Limb (tissue), 2 donors: ENCODE measurements around the gene FBXO41.
A peak's percentile ranks its signal among the peaks of the same experiment; 100 is the strongest.
"Not testable (repeated sequence)": the region's sequence is repeated elsewhere in the genome, so short reads cannot be mapped to it uniquely, and the experiment has no call there.

Experiments used
- DNase-seq, 2 donors: peaks; one replicate each; pipeline ENCODE4 v3.0.0-alpha.2; 2016; ENCODE audit errors: extremely low spot score in 2 of 2

FBXO41 gene

GRCh38 chr2:73289304-73289703 is 5.0 kb upstream of the FBXO41 start:
- DNase-seq: no peak

GRCh38 chr2:73286134-73286655 is 1.9 kb upstream of the FBXO41 start:
- DNase-seq: no peak

- DNase-seq: no peak
Observed at GRCh38 chr2:73285159-73285739, 971 bp upstream of the FBXO41 start.

GRCh38 chr2:73283545-73284295 is 558 bp downstream of the FBXO41 start:
- no peak for DNase-seq

DNA sequence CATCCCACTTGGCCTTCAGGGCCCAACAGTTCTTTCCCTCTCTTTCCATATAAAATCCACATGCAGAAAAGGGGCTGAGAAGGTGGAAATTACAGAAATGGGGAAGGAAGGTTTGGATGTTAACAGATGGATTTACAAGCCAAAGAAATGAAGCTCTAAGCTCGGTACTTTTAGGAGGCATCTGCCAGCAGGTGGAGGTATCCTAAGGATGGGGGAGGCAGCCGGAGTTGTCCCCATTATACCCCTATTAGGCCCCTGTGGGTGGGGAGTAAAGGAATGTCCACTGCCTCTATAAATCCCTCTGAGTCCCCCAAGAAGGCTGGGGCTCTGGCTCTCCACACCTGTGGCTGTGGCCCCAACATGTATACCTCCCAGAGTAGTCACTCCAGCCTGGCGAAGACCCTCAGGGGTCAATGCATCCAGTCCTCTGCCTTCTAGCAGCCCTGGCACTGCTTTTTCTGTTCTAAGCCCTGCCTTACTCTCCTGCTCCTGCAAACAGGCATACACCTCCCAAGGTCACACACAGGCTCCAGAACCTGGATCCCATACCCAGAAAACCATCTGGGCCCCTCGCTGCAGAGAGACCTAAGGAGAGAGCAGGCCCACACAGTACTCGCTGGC is 1.2 kb downstream of the FBXO41 start:
- DNase-seq: no peak

DNA sequence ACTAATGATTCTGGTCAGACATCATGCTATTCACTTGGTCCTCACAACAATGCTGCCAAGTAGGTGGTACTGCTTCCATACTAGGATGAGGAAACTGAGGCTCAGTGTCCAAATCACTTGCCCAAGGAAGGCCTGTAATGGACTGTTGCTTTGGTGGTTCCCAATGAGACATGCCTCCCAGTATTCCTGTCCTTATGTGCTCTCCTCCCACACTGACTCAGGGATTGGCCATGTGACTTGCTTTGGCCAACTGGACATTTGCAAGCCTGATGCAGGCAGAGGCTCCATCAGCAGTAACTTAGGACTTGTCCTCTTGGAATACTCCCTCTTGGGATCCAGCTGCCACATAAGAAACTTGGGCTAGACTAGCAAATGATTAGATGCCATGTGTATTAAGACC is 3.0 kb downstream of the FBXO41 start:
- no peak for DNase-seq

DNA sequence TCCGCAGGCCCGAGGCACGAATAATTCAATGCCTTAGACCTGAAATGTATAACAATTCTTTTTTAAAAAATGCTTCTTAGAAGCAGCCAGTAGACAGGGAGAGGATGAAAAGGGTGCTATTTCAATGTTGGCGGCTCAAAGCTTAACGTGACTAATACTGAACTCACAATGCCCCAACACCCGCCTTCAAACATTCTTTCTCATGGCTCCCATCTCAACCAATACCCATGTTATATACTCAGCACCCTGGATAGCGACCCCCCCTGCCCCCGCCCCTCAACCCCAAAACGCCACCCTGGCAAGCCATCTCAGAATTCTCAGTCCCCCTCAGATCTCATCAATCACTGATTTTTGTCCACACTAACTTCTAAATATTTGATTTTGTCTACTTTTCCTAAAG is 4.4 kb downstream of the FBXO41 start:
- no peak for DNase-seq

DNA sequence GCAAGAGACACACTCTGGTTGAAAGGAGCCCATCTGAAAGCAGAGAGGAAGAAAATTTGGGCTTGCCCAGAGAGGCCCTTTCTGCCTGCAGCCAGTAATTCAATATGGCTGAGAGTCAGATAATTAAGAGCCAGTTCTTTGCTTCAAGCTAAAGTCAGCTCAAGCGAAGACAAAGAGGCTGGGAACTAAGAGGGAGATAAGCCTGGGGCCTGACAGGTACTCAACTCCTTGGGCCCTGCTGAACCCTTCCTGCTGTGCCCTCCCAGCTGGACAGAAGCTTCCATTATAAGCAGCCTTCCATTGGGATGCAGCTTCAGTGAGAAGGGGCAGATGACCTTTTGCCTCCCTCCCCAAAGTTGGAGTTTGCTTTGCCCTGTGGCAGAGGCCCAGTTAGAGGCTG is 12.0 kb downstream of the FBXO41 start:
- no peak for DNase-seq

DNA sequence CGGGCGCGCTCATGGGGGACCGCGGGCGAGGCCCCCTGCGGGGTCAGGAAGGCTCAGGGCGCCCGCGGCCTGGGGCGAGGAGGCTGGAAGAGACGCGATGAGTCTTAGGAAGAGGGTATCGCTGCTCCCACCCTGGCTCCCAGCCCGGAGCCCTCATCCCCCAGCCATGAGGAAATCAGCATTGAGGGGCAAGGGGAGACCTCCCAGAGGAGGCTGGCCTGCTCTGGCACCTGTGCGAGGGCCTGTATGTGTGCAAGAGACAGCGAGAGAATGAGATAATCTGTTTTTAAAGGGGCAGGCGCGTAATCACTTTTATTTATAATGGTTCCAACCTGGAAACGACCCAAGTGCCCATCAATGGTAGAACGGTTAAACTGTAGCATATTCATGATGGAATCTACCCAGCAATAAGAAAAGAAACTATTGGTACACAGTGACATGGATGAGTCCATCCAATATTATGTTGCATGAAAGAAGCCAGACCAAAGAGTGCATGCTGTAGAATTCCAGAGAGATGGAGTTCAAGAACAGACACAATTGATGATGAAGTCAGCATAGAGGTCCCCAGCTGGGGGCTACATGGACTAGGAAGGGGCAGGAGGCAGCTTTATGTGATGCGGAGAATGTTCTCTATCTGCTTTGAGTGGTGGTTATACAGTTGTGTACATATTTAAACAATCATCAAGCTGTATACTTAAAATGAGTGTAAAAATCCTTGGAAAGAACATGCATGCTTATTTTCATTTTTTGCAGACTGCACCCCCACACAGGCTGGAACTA is 14.4 kb downstream of the FBXO41 start:
- no peak for DNase-seq

DNA sequence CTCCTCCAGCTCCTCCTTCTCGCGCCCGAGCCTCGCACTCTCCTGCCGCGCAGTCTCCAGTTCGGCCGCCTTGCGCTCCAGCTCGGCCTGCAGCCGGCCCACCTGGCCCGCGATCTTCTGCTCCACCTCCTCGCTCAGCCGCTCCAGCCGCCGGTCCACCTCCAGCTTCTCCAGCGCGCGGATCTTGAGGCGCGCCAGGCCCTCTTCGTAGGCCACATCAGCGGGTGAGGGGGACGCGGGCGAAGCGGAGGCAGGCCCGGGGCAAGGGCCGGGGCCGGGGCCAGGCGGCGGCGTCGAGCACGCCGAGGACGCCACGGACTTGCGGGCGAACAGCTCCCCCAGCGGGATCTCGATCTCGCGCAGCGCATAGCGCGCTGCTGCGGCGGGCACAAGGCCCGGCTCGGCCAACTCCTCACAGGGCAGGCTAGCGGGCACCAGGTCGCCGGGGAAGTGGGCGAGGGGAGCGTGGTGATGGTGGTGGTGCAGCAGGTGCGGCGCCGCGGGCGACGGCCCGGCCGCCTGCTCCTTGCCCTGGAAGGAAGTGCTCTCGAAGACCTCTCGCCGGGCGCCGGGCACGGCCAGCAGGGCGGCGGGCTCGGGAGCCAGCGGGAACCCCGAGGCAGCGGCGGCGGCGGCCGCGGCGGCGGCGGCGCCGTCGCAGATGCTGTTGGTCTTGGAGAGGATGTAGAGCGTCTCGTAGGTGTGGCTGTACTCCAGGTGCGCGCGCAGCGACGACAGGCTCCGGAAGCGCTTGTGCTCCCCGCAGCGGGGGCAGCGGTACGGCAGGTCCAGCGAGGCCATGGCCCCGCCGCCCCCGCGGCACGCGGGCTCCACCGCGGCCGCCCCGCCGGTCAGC is 15.2 kb downstream of the FBXO41 start:
- peak in 1 of 2 donors; percentile 55 for DNase-seq

DNA sequence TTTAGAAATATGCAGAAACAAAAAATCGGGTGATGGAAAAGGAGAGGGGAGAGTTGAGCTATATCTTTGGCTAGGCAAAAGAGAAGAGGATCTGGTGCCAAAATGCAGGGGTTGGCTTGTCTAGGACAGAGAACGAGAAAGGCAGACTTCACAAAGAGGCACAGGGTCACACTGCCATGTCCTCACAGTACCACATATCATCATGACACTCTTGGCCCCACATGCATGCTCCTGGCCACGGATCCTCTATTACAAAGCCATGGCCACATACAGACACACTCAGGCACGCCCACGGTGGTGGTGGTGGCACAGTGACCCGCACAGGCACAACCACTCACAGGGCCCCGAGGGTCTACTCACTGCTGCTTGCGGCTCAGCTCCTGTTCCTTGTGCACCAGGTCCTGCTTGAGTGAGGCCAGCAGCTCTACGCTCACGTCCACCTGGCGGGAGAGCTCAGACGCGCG is 15.9 kb downstream of the FBXO41 start:
- DNase-seq: no peak

- DNase-seq: no peak
Observed at GRCh38 chr2:73267008-73267407, 17.3 kb downstream of the FBXO41 start.

- DNase-seq: no peak
Observed at GRCh38 chr2:73266061-73266901, 18.0 kb downstream of the FBXO41 start.

GRCh38 chr2:73265298-73266060 is 18.8 kb downstream of the FBXO41 start:
- no peak for DNase-seq

DNA sequence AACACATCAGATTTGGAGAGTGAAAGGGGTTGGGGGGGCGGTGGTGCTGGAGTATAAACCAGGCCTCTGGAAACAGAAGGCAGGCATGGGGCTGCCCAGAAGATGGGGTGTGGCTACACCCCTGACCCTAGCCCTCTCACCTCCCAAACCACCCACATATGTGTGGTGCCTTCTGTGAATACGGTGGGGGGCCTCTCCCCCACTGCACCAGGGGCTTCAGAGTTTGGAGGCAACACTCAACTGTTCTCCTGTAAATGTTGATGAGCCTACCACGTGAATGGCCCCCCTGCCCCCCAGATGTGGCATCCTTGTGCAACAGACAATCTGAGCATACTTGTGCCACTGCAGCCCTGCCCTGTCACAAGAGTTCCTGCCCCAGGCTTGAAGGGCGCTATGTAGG is 19.5 kb downstream of the FBXO41 start:
- DNase-seq: no peak

DNA sequence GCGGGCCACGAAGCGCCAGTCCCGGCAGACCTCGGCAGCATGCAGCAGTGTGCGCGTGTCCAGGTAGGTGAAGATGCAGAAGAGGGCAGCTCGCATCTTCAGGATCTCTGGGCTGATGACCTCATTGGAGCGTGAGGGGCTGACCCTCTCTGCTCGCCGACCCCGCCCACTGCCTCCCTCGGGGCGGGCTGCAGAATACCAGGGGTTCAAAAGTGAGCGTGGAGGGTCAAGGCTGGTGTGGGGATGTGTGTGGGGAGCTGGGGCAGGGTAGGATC is 20.0 kb downstream of the FBXO41 start:
- no peak for DNase-seq

GRCh38 chr2:73263540-73264331 is 20.5 kb downstream of the FBXO41 start:
- DNase-seq: no peak

DNA sequence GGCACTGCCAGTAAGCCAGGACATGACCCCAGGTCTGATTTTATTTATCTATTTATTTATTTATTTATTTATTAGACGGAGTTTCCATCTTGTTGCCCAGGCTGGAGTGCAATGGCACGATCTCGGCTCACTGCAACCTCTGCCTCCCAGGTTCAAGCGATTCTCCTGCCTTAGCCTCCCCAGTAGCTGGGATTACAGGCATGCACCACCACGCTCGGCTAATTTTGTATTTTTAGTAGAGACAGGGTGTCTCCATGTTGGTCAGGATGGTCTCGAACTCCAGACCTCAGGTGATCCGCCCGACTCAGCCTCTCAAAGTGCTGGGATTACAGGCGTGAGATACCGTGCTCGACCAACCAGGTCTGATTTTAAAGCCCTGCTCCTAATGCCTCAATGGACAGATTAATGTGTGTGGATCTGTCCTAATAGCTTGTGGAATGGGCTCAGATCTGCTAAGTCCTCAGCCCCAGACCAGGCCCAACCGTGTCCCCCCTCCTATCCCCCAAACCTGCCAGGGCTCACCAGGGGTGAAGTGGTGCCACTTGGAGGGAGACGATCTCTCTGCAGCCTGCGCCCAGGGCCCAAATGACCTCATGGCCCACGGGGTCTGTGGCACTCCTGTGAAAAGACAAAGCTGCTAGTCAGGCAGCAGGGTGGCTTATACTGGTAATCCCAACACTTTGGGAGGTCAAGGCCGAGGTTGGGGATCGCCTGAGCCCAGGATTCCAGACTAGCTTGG is 21.4 kb downstream of the FBXO41 start:
- not testable (repeated sequence) for DNase-seq
